ENCODE measurements around the gene TMEM135. TPM values are rescaled to one million over a fixed set of nuclear protein-coding genes. Genes with fewer than 3 reads are reported as not detected.

The TMEM135 gene
- total and polyA plus RNA-seq, 2 donors (not counting 1 experiment from before 2014, with no cell fraction given): 2.7 to 19.5 TPM

DNA sequence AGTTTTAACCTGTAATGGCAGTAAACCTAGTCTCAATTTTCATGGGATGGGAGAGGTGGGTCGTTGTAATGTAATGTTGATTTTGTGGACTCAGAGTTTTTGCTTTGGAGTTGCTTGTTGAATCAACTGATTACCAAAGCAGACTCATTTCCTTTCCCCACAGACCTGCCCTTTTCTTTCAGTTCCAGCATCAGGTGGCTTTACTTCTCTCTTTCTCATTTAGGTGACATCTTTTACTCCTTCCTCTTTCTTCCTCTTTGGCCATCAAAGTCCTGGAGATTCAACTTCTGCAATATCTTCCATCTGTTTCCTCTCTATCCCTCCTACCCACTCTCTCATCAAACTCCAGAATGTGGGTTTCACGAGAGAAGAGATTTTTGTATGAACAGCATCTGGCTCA lies 313.9 kb downstream of the TMEM135 start:
- ATAC-seq (ENCODE audit: low read depth): no peak
- no peak overlapping the region for H2AFZ ChIP-seq (ENCODE audit: insufficient read depth, low read depth, low read length, poor library complexity, severe bottlenecking)
- no CpG with 5 or more reads among the region's 2 CpGs for WGBS (ENCODE audit: insufficient coverage)
- H3K27me3 Mint-ChIP-seq: peaks cover 10% of the 10 kb centered on the region
- H3K4me1 Mint-ChIP-seq: peaks cover 14% of the 10 kb centered on the region
- H3K27me3 ChIP-seq (replicated peaks in 1 of 4; ENCODE audit: control extremely low read depth in 1 of 4, control insufficient read depth in 3 of 4, insufficient read depth in 4 of 4, low read length in 3 of 4): peaks cover 0 to 4% (median 3%) of the 10 kb centered on the region in 4 experiments
- H3K4me3 Mint-ChIP-seq: no peak overlapping the region
- H3K4me2 ChIP-seq (replicated peaks; ENCODE audit: low read depth, low read length, poor library complexity, severe bottlenecking): no peak overlapping the region
- no peak overlapping the region for H3K9ac ChIP-seq (ENCODE audit: low read length)
- DNase-seq: no peak
- intact Hi-C loops (cut with micrococcal nuclease): no loop called here
- TF ChIP-seq CTCF (IDR thresholded peaks at IDR 0.05): no peak
- TF ChIP-seq EZH2 (IDR thresholded peaks at IDR 0.05; ENCODE audit: borderline replicate concordance, insufficient read depth, low read depth, low read length, poor library complexity, severe bottlenecking): no peak
- H3K4me3 ChIP-seq (ENCODE audit: control extremely low read depth in 1 of 5, extremely low read depth in 1 of 5, insufficient read depth in 1 of 5, low read depth in 2 of 5, low read length in 4 of 5): no peak overlapping the region
- H3K9me3 Mint-ChIP-seq (ENCODE audit: insufficient read depth): no peaks in the 10 kb centered on the region
- H3K9me3 ChIP-seq (ENCODE audit: control extremely low read depth in 1 of 3, control insufficient read depth in 2 of 3, insufficient read depth in 1 of 3, low read length in 2 of 3): no peaks in the 10 kb centered on the region
- H3K27ac Mint-ChIP-seq: no peak overlapping the region
- H3K27ac ChIP-seq (ENCODE audit: low read length in 2 of 2): no peak overlapping the region
- H3K36me3 ChIP-seq (replicated peaks in 1 of 2; ENCODE audit: control extremely low read depth in 1 of 2, control insufficient read depth in 1 of 2, extremely low read depth in 1 of 2, insufficient read depth in 2 of 2, low read length in 1 of 2): no peaks in the 10 kb centered on the region
- H3K79me2 ChIP-seq (ENCODE audit: control insufficient read depth, insufficient read depth, low read length): no peaks in the 10 kb centered on the region
- ChIA-PET CTCF (interaction anchor here (1.3 to 5.9 kb wide), 6 partner anchors 9 to 1200 kb away, joined by 3 to 65 read pairs (median 10); no protein-coding TSS in a partner anchor), POLR2A (no interaction called here)
- no peaks in the 10 kb centered on the region for H4K20me1 ChIP-seq (ENCODE audit: control insufficient read depth, insufficient read depth, low read length, poor library complexity, severe bottlenecking)
- H3K4me1 ChIP-seq (ENCODE audit: control insufficient read depth in 2 of 2, insufficient read depth in 2 of 2, low read length in 2 of 2): peaks cover 7% of the 10 kb centered on the region in 2 donors

- H3K27ac ChIP-seq (ENCODE audit: low read length in 2 of 2): no peak overlapping the region
- Mint-ChIP-seq H3K27me3 (peaks cover 10% of the 10 kb centered on the region), H3K9me3 (ENCODE audit: insufficient read depth) (no peaks in the 10 kb centered on the region), H3K27ac (no peak overlapping the region), H3K4me3 (no peak overlapping the region), H3K4me1 (peaks cover 14% of the 10 kb centered on the region)
- intact Hi-C loops (cut with micrococcal nuclease): no loop called here
- peaks cover 0 to 4% (median 1%) of the 10 kb centered on the region in 4 experiments for H3K27me3 ChIP-seq (replicated peaks in 1 of 4; ENCODE audit: control extremely low read depth in 1 of 4, control insufficient read depth in 3 of 4, insufficient read depth in 4 of 4, low read length in 3 of 4)
- no peak overlapping the region for H3K9ac ChIP-seq (ENCODE audit: low read length)
- CTCF ChIA-PET: interaction anchor here (0.6 to 5.9 kb wide), 17 partner anchors 8 to 1198 kb away, joined by 3 to 65 read pairs (median 4); no protein-coding TSS in a partner anchor
- TF ChIP-seq EZH2 (IDR thresholded peaks at IDR 0.05; ENCODE audit: borderline replicate concordance, insufficient read depth, low read depth, low read length, poor library complexity, severe bottlenecking) (no peak), CTCF (IDR thresholded peaks at IDR 0.05) (peak; percentile 97)
- peak overlapping the region; percentile 36 for H3K4me2 ChIP-seq (replicated peaks; ENCODE audit: low read depth, low read length, poor library complexity, severe bottlenecking)
- 17% methylated on average over 25 of the region's 26 CpGs for whole genome bisulfite sequencing (ENCODE audit: insufficient coverage)
- no peaks in the 10 kb centered on the region for H3K79me2 ChIP-seq (ENCODE audit: control insufficient read depth, insufficient read depth, low read length)
- no peaks in the 10 kb centered on the region for H4K20me1 ChIP-seq (ENCODE audit: control insufficient read depth, insufficient read depth, low read length, poor library complexity, severe bottlenecking)
- peak overlapping the region; percentile 66 for H2AFZ ChIP-seq (ENCODE audit: insufficient read depth, low read depth, low read length, poor library complexity, severe bottlenecking)
- H3K4me3 ChIP-seq (ENCODE audit: control extremely low read depth in 1 of 5, extremely low read depth in 1 of 5, insufficient read depth in 1 of 5, low read depth in 2 of 5, low read length in 4 of 5): no peak overlapping the region
- peaks cover 7% of the 10 kb centered on the region in 2 donors for H3K4me1 ChIP-seq (ENCODE audit: control insufficient read depth in 2 of 2, insufficient read depth in 2 of 2, low read length in 2 of 2)
- DNase-seq (peak; percentile 76), ATAC-seq (ENCODE audit: low read depth) (peak; percentile 88)
- POLR2A ChIA-PET: no interaction called here
- no peaks in the 10 kb centered on the region for H3K9me3 ChIP-seq (ENCODE audit: control extremely low read depth in 1 of 3, control insufficient read depth in 2 of 3, insufficient read depth in 1 of 3, low read length in 2 of 3)
- H3K36me3 ChIP-seq (replicated peaks in 1 of 2; ENCODE audit: control extremely low read depth in 1 of 2, control insufficient read depth in 1 of 2, extremely low read depth in 1 of 2, insufficient read depth in 2 of 2, low read length in 1 of 2): no peaks in the 10 kb centered on the region
Observed at GRCh38 chr11:87352759-87353707, 315.3 kb downstream of the TMEM135 start.
